GM10248 (cell line): ENCODE measurements around the gene GGPS1.

Experiments
- CTCF ChIA-PET: fragments of 300-600 bp; sonication (Branson Sonifier 250); formaldehyde crosslinking; extraction: SDS; loops from one replicate; lab custom pipeline; 2021; ENCODE audit warnings: antibody characterized with exemption; lab: Yijun Ruan, JAX
- POLR2A ChIA-PET: fragments of 350-650 bp; sonication (Branson Sonifier 250); formaldehyde crosslinking; extraction: SDS; loops from one replicate; lab custom pipeline; 2020; ENCODE audit warnings: antibody characterized with exemption; lab: Yijun Ruan, JAX
- DNase-seq: peaks from one replicate; pipeline ENCODE4 v3.0.0; 2012; ENCODE audit errors: extremely low spot score
- TF ChIP-seq, protein P1 (sequence below): IDR thresholded peaks from 2 replicates; pipeline ENCODE4 v1.5.1; 2012; ENCODE audit warnings: mild to moderate bottlenecking, low read depth; ENCODE audit errors: extremely low read depth, missing control alignments, control extremely low read depth

The GGPS1 gene

GRCh38 chr1:235329139-235329902 lies 951 bp downstream of the GGPS1 start:
- TF ChIP-seq, protein P1, sequence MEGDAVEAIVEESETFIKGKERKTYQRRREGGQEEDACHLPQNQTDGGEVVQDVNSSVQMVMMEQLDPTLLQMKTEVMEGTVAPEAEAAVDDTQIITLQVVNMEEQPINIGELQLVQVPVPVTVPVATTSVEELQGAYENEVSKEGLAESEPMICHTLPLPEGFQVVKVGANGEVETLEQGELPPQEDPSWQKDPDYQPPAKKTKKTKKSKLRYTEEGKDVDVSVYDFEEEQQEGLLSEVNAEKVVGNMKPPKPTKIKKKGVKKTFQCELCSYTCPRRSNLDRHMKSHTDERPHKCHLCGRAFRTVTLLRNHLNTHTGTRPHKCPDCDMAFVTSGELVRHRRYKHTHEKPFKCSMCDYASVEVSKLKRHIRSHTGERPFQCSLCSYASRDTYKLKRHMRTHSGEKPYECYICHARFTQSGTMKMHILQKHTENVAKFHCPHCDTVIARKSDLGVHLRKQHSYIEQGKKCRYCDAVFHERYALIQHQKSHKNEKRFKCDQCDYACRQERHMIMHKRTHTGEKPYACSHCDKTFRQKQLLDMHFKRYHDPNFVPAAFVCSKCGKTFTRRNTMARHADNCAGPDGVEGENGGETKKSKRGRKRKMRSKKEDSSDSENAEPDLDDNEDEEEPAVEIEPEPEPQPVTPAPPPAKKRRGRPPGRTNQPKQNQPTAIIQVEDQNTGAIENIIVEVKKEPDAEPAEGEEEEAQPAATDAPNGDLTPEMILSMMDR = peak; percentile 56
- ChIA-PET CTCF (interaction anchor here (0.7 to 1.7 kb wide), 5 partner anchors 13 to 87 kb away, joined by 4 to 5 read pairs (median 4); partner anchors contain the start of gene TBCE), POLR2A (interaction anchor here (0.5 to 0.7 kb wide), 2 partner anchors 88 to 131 kb away, joined by 3 read pairs; no protein-coding TSS in a partner anchor)
- peak; percentile 56 for DNase-seq

DNA sequence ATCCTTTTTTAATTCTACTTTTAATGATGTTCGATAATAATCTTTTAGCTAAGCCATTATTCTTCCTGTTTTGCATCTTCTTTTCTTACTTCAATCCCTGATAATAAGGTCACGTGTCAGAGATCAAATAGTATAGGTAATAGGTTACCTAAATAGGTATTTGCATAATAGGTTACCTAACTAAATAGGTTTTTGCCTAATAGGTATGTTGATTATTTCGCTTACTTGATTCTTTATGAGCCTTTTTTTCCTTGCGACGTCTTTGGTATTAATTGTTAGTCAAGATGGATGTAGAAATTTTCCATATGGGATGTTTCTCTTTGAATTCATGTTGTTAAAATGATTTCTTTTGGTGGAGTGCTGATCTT lies 2.5 kb downstream of the GGPS1 start:
- CTCF ChIA-PET = interaction anchor here (1.2 to 1.5 kb wide), 2 partner anchors 11 to 84 kb away, joined by 4 to 5 read pairs; no protein-coding TSS in a partner anchor
- POLR2A ChIA-PET = interaction anchor here (0.7 kb wide), 1 partner anchor 13 kb away, joined by 3 read pairs; no protein-coding TSS in a partner anchor
- no peak for DNase-seq
- TF ChIP-seq, protein P1 = no peak

- POLR2A ChIA-PET = interaction anchor here (0.7 kb wide), 1 partner anchor 13 kb away, joined by 3 read pairs; no protein-coding TSS in a partner anchor
- TF ChIP-seq, protein P1 = no peak
- CTCF ChIA-PET = interaction anchor here (1.5 kb wide), 1 partner anchor 84 kb away, joined by 4 read pairs; no protein-coding TSS in a partner anchor
- no peak for DNase-seq
Observed at GRCh38 chr1:235331401-235331800, 3.0 kb downstream of the GGPS1 start.

DNA sequence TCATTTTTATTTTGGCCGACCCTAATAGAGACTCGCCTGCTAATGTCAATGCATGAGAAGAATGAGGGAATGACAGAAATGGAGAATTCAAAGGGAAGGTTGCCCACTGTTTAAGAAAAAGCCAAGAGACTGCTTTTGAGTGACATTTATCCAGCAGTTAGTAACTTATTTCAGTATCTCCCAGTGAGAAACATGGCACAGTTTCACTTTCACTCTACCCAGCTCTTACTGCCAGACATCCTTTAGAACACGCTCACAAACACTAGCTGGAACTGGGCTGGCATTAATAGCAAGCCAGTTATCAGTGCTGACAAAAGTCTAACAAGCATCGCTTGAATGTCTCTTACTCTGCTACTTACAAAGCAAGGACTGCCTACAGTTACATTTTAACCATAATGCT lies 8.5 kb downstream of the GGPS1 start:
- CTCF ChIA-PET = no interaction called here
- DNase-seq = no peak
- POLR2A ChIA-PET = no interaction called here
- TF ChIP-seq, protein P1 = no peak

DNA sequence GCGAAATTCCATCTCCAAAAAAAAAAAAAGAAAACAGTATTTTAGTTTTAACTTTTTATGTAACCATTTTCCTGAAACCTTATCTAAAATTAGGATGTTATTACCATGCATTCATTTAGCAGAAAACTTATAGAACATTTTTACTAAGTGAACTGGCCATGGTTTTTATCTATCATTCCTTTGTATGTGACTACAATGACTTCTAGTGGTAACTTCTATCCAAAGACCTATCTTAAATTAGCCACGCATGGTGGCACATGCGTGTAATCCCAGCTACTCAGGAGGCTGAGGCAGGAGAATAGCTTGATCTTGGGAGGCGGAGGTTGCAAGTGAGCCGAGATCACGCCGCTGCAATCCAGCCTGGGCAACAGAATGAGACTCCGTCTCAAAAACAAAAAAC lies 11.4 kb downstream of the GGPS1 start:
- DNase-seq = no peak
- TF ChIP-seq, protein P1 = no peak
- CTCF ChIA-PET = interaction anchor here (1.2 to 1.4 kb wide), 2 partner anchors 76 to 238 kb away, joined by 3 read pairs; no protein-coding TSS in a partner anchor
- POLR2A ChIA-PET = no interaction called here

- POLR2A ChIA-PET = no interaction called here
- DNase-seq = no peak
- TF ChIP-seq, protein P1 = no peak
- CTCF ChIA-PET = interaction anchor here (1.4 to 1.5 kb wide), 3 partner anchors 10 to 235 kb away, joined by 4 to 7 read pairs (median 5); no protein-coding TSS in a partner anchor
Observed at GRCh38 chr1:235341334-235341733, 13.0 kb downstream of the GGPS1 start.
